CD1c-positive myeloid dendritic cell (primary cell): ENCODE measurements around the gene INTS13.
"Not testable (repeated sequence)": the region's sequence is repeated elsewhere in the genome, so short reads cannot be mapped to it uniquely, and the experiment has no call there.

Source experiments
- DNase-seq: peaks from one replicate; pipeline ENCODE4 v3.0.0-alpha.2; 2016; ENCODE audit errors: extremely low spot score

INTS13 gene

GRCh38 chr12:26935636-26936378 is 2.0 kb downstream of the INTS13 start:
- DNase-seq = peak; percentile 33

DNA sequence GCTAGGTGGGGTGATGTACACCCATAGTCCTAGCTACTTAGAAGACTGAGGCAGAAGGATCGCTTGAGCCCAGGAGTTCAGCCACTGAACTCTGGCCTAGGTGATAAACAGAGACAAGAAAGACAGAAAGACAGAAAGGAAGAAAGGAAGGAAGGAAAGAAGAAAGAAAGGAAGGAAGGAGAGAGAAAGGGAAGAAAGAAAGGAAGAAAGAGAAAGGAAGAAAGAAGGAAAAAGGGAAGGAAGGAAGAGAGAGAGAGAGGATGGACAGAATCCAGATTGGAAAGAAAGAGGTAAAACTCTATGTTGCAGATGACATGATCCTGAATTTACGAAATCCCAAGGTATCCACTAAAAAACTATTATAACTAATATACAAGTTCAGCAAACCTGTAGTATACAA is 8.2 kb downstream of the INTS13 start:
- DNase-seq = no peak

DNA sequence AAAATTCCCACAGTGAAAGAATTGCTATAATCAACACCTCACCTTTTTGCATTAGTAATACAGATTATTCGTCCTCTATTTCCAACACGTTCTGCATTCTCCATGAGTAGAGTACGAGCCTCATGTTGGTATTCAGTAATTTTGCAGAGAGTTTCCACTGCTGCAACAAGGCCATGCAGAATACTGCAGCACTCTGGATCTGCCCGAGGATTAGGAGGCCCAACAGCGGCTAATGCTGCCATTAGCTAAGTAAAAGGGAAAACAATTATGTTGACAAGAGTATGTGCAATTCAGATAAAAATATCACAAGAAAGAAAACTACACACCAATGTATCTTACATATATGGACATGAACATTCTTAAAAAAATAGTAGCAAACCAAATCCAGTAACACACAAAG is 9.1 kb downstream of the INTS13 start:
- no peak for DNase-seq

- DNase-seq = no peak
Observed at GRCh38 chr12:26921886-26922285, 15.9 kb downstream of the INTS13 start.

DNA sequence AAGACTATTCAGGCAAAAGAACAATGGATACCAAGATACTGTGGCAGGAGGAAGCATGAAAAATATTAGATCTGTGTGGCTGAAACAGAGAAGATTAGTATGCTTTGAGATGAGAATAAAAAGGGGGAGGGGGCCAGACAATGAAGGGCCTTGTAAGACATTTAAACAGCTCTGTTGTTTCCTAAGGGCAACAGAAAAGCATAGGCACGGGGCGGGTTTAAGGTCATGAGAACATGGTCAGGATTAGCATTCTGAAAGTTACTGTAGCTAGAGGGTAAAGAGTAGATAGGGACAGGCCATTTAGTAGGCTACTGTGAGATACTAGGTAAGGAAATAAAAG is 18.6 kb downstream of the INTS13 start:
- no peak for DNase-seq

- no peak for DNase-seq
Observed at GRCh38 chr12:26918321-26919215, 19.2 kb downstream of the INTS13 start.

DNA sequence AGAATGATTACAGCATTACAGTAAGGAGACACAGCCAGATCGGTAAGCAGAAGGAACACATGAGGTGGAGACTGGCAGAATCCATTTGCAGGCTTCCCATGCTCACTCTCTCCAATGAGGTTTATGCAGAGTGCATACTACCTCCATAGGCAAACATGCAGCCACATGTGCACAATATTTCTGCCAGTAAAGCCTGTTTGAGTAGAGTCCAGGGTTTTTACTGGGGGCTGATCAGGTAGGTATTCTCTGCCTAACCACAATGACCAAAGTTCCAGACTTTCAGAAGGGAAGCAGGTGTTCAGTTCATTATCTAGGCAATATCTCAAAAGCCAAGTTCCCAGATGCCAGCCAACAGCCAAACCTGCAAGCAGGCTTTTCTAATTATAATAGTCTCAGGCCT is 31.1 kb downstream of the INTS13 start:
- no peak for DNase-seq

- DNase-seq = no peak
Observed at GRCh38 chr12:26906024-26906423, 31.8 kb downstream of the INTS13 start.

- not testable (repeated sequence) for DNase-seq
Observed at GRCh38 chr12:26903396-26903795, 34.4 kb downstream of the INTS13 start.

GRCh38 chr12:26896913-26897312 is 40.9 kb downstream of the INTS13 start:
- no peak for DNase-seq

GRCh38 chr12:26895672-26896071 is 42.1 kb downstream of the INTS13 start:
- DNase-seq = no peak

GRCh38 chr12:26891704-26892103 is 46.1 kb downstream of the INTS13 start:
- no peak for DNase-seq

GRCh38 chr12:26890784-26891183 is 47.0 kb downstream of the INTS13 start:
- no peak for DNase-seq

DNA sequence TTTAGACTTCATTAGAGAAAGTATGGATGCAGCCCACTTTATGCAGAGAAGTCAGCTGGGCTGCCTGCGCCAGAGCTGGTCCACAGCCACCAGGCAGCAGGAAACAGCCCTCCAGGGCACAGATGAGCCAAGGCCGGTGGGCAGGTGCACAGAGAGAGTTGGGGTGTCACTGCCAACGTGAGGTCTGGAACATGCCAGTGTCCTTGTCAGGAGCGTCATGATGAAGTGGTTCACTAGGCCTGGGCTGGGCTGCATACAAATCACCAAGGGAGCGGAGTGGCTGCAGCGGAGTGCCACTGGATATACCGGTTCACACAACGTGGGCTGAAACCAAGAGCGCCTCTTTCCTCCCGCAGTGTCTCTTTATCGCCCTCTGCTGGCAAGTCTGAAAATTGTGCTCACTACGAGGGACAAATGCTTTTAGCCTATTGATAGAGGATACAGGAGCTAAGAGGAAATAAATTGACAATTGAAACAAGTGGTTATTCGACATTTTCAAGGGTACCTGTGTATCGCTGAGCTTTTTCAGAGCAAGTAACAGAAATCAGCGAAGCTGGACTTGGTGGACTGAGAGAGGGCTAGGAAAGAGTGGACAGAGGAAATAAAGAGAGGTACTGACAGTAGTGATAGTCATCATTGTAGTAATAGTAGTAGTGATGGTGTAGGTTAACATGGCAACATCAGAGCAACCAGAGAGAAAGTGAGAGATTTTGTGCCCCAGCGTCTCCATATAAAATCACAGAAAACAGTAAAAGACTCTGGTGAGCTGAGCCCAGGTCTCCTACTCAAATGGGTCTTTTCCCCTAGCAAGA is 52.8 kb downstream of the INTS13 start:
- DNase-seq = peak; percentile 91

- DNase-seq = no peak
Observed at GRCh38 chr12:26880625-26881024, 57.2 kb downstream of the INTS13 start.

GRCh38 chr12:26878661-26879119 is 59.1 kb downstream of the INTS13 start:
- DNase-seq = no peak

GRCh38 chr12:26874501-26875296 is 63.1 kb downstream of the INTS13 start:
- DNase-seq = peak; percentile 71

- DNase-seq = no peak
Observed at GRCh38 chr12:26872625-26873024, 65.2 kb downstream of the INTS13 start.

- DNase-seq = no peak
Observed at GRCh38 chr12:26871985-26872384, 65.8 kb downstream of the INTS13 start.

GRCh38 chr12:26870491-26871419 is 67.0 kb downstream of the INTS13 start:
- DNase-seq = no peak
